Stimulated activated CD8-positive, alpha-beta memory T cell treated with anti-CD3 and anti-CD28 coated beads, Interleukin-4, amount 100 ng/mL, for 48 hours (primary cell): ENCODE data around the gene TMEM9B.

Source experiments
- DNase-seq: peaks from one replicate; pipeline ENCODE4 v3.0.0-alpha.2; 2020

Gene TMEM9B

GRCh38 chr11:8928205-8928604 is 36.0 kb downstream of the TMEM9B start:
- DNase-seq: no peak

- no peak for DNase-seq
Observed at GRCh38 chr11:8927233-8927632, 37.0 kb downstream of the TMEM9B start.

DNA sequence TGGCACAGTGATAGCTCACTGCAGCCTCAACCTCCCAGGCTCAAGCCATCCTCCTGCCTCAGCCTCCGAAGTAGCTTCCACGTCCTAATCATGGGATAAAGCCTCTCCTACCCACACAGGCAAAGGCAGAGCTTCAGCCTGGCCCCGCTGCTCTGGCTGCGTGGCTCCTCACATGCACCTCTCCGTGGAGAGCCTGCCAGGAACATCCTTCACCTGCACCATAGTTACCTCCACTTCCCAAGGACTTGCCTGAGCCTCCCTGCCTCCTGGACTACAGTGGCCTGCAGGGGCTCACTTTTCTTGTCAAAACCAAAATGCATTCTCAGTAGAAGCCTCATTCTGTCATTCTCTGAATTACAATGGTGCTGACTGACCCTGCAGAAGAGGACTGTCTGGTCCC is 38.0 kb downstream of the TMEM9B start:
- DNase-seq: no peak

DNA sequence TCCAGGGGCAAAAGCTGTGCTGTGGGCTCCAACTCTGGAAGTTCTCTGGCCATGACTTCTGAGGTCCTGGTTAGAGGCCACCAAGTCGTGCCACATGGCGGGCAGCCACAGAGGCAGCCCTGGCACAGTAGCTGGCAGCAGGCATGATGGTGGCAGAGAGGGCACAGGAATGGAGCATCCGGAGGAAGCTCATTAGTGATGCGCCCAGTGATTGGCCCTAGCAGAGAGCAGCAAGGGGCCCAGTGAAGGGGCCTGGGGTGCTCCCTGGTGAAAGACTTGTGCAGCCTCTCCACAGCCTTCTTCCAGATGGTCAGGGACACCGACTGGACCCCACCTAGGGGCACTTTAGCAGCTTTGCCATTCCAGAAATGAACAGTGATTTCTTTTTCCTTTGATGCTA is 38.5 kb downstream of the TMEM9B start:
- DNase-seq: no peak

DNA sequence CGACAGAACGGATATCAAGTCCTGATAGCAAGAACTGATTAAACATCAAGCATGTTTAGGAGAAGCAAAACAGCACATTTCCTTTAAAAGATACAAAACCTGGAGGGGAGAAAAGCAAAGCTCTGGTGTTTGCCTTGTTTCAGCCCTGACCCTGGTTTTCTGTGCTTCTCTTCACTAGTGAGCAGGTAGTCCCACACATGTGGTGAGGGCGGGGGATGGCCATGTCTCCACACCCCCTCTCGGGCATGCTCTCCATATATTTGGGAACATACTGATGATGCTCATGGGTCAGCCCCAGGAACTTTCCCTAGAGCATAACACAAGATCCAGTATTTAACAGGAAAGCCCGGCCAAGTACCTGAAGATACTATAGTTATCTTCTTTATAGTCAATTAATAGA is 41.6 kb downstream of the TMEM9B start:
- no peak for DNase-seq

GRCh38 chr11:8917157-8917825 is 47.0 kb downstream of the TMEM9B start:
- no peak for DNase-seq

DNA sequence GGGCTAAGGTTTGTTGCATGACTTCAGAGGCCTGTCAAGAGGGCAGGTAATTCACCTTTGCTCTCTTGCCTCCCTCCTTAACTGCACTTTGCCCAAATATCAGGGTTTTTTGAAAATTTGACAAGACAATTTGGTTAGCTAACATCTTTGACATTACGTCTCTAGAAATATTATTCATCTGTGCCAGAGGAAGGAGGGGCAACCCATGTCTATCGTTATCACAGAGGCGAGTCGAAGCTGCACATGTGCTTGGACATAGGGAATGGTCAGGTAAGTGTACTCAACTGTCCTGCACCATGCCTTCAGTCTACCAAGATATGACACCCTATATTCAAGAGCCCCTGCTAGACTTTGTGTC is 49.6 kb downstream of the TMEM9B start:
- no peak for DNase-seq

DNA sequence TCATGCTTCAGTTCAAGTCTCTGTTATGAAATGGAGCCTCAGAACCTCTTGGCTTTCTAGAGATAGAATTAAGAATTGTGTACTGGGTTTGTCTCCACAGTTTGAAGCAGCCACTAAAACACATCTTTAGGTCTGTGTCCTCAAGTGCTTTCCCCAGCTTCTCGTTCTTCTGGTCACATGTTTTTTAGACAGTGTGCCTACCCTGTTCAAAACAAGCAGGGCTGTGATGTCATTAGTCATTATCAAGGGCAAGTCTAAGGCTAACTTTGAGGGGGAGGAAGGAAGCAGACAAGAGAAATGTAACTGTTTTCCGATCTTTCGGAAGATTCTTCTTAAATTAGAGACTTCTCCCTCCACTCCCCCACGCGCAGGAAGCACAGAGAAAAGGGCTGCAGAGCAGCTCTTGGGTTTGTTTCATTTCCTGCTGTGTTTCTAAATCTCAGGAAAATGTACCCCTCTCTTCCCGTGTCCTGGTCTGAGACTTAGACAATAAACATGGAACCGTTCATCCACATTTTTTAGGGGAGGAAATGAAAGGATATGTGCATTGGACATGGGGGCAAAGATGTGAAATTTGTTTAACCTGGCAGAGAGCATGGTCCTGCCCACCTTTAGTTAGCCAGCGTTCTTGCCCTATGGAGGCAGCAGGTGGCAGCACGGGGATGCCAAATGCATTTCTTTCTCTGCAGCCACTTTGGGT is 50.1 kb downstream of the TMEM9B start:
- DNase-seq: peak; percentile 63

GRCh38 chr11:8911029-8911823 is 53.0 kb downstream of the TMEM9B start, which contains the start of gene AKIP1:
TSS of gene AKIP1 (plus strand) at chr11:8911189. CDS start at chr11:8911450, 261 bp downstream.
- DNase-seq: peak; percentile 93

GRCh38 chr11:8910649-8911026 is 53.6 kb downstream of the TMEM9B start:
- peak; percentile 30 for DNase-seq

DNA sequence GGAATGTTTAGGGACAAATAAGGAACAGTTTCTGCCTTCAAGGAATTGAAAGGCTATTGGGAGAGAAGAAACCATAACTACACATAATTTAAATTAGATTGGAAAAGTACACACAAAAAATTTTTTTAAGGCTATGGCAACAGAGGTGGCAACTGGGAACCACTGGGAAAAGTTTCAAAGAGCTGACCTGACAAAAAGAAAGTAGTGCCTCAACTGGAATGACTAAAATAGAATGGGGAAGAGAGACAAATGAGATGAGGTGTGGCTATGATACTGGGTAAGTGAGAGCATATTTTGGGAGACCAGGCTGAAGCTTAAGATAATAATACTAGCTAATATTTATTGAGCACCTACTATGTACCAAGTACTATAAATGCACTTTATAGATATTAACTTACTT is 56.1 kb downstream of the TMEM9B start:
- DNase-seq: no peak

DNA sequence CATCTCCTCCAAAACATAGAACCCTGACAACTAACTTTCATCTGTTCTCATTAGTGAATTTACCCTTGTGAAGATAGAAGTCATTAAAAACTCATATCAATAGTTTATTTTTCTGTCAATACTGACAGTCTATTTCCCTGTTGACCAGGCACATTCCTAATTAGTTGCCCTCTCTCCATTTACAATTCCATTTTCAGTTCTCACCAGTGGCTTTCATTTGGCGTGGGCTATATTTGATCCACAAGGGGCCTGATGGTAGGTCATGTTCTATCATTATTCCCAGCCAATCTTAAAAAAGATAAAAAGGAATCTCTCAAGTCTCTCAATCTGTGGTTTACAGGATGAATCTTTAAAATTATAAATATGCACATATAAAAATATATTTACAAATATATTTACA is 57.1 kb downstream of the TMEM9B start:
- DNase-seq: no peak

DNA sequence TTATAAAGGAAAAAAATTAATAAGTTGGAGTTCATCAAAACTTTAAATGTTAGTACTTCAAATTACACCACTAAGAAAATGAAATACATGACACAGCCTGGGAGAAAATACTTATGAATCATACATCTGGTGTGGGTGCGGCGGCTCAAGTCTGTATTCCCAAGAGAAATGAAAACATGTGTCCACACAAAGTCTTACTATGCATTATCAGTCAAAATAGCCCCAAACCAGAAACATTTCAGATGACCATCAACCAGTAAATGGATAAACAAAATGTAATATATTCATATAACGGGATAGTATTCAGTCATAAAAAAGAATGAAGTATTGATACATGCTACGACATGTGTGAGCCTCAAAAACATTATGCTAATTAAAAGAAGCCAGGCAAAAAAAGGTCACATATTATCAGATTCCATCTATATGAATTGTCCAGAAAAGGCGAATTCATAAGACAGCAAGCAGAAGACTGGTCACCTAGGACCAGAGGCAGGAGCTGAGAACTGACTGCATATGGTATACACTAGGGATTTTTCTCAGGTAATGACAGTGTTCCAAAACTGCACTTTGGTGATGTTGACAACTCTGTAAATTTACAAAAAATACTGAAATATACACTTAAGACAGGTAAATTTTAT is 58.6 kb downstream of the TMEM9B start:
- DNase-seq: no peak

- DNase-seq: no peak
Observed at GRCh38 chr11:8899119-8899753, 65.0 kb downstream of the TMEM9B start.
